GM21390 (cell line): ENCODE measurements around the gene FGB.

Experiments used
- ATAC-seq: cut with Tn5 transposase; IDR thresholded peaks from one replicate; pipeline ENCODE4 v1.9.1; 2021; ENCODE audit not compliant: unreplicated experiment

The FGB gene

GRCh38 chr4:154617820-154618317 is 55.1 kb downstream of the FGB start:
- no peak for ATAC-seq

- peak; percentile 61 for ATAC-seq
Observed at GRCh38 chr4:154618708-154619315, 56.0 kb downstream of the FGB start.

- ATAC-seq = no peak
Observed at GRCh38 chr4:154620111-154620510, 57.3 kb downstream of the FGB start.
